ENCODE results near the gene CASK.
"Not testable (repeated sequence)": the region's sequence is repeated elsewhere in the genome, so short reads cannot be mapped to it uniquely, and the experiment has no call there.

Gene CASK

DNA sequence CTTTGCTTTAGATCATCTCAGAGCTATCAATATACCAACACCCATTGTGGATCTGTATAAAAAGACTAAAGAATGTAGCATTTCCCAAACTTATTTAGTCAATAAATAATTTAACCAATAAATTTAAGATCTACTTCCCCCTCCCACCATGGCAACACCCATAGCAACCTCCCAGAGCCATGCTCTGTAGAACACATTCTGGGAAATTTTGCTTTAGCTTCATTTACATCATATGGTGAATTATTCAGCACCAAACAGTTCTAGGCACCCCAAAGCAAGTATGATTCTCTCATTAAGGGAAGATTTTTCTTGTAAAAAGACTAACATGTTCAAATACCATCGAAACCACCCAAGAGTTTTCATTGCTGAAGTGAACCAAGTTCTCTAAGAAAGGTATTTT lies 315.1 kb downstream of the CASK start:
- Histone ChIP-seq H3K4me3 (replicated peaks; ENCODE audit: insufficient read depth, low read length) (no peak overlapping the region), H3K27me3 (ENCODE audit: insufficient read depth, poor library complexity, severe bottlenecking) (no peaks in the 10 kb centered on the region), H3K27ac (replicated peaks) (no peak overlapping the region)
- TF ChIP-seq, protein P1, sequence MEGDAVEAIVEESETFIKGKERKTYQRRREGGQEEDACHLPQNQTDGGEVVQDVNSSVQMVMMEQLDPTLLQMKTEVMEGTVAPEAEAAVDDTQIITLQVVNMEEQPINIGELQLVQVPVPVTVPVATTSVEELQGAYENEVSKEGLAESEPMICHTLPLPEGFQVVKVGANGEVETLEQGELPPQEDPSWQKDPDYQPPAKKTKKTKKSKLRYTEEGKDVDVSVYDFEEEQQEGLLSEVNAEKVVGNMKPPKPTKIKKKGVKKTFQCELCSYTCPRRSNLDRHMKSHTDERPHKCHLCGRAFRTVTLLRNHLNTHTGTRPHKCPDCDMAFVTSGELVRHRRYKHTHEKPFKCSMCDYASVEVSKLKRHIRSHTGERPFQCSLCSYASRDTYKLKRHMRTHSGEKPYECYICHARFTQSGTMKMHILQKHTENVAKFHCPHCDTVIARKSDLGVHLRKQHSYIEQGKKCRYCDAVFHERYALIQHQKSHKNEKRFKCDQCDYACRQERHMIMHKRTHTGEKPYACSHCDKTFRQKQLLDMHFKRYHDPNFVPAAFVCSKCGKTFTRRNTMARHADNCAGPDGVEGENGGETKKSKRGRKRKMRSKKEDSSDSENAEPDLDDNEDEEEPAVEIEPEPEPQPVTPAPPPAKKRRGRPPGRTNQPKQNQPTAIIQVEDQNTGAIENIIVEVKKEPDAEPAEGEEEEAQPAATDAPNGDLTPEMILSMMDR (IDR thresholded peaks at IDR 0.05; ENCODE audit: insufficient read depth, low read length), result no peak
- no peak for TF ChIP-seq GABPA (IDR thresholded peaks at IDR 0.05; ENCODE audit: low read depth)
- TF ChIP-seq, protein P2, sequence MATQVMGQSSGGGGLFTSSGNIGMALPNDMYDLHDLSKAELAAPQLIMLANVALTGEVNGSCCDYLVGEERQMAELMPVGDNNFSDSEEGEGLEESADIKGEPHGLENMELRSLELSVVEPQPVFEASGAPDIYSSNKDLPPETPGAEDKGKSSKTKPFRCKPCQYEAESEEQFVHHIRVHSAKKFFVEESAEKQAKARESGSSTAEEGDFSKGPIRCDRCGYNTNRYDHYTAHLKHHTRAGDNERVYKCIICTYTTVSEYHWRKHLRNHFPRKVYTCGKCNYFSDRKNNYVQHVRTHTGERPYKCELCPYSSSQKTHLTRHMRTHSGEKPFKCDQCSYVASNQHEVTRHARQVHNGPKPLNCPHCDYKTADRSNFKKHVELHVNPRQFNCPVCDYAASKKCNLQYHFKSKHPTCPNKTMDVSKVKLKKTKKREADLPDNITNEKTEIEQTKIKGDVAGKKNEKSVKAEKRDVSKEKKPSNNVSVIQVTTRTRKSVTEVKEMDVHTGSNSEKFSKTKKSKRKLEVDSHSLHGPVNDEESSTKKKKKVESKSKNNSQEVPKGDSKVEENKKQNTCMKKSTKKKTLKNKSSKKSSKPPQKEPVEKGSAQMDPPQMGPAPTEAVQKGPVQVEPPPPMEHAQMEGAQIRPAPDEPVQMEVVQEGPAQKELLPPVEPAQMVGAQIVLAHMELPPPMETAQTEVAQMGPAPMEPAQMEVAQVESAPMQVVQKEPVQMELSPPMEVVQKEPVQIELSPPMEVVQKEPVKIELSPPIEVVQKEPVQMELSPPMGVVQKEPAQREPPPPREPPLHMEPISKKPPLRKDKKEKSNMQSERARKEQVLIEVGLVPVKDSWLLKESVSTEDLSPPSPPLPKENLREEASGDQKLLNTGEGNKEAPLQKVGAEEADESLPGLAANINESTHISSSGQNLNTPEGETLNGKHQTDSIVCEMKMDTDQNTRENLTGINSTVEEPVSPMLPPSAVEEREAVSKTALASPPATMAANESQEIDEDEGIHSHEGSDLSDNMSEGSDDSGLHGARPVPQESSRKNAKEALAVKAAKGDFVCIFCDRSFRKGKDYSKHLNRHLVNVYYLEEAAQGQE (IDR thresholded peaks at IDR 0.05; ENCODE audit: insufficient replicate concordance, low read depth), result no peak
- no peak for TF ChIP-seq POLR2AphosphoS5 (IDR thresholded peaks at IDR 0.05; ENCODE audit: low read depth)
- no peak for TF ChIP-seq SPI1 (IDR thresholded peaks at IDR 0.05; ENCODE audit: borderline replicate concordance, low read depth)
- DNase-seq (ENCODE audit: low read depth in 1 of 2, low spot score in 1 of 2), result no peak

DNA sequence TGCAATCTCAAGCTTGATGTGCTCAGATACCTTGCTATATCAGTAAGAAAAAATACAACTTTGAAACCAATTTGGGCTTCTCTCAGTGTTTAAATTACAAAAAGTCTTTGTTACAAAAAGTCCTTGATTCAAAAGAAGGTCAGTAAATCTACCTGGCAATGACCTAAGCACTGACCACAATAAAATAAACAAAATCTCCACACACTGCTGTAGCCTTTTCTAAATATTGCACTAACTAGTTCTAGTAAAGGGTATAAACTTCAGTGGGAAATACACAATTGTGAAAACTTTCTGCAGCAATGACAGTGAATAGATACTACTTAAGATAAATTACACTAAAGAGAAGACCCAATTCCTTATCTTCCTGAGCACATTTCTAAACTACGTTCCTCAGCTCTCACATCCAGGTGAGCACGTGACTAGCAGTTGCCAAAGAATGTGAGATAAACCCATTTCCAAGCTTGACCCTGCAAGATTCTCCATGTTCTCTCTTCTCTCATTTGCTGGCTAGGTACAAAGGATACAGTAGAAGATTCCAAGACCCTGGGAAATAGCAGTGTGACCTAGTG lies 316.0 kb downstream of the CASK start:
- DNase-seq (ENCODE audit: low read depth in 1 of 2, low spot score in 1 of 2), result no peak
- TF ChIP-seq, protein P2 (IDR thresholded peaks at IDR 0.05; ENCODE audit: insufficient replicate concordance, low read depth), result no peak
- no peak for TF ChIP-seq POLR2AphosphoS5 (IDR thresholded peaks at IDR 0.05; ENCODE audit: low read depth)
- Histone ChIP-seq H3K27ac (replicated peaks) (no peak overlapping the region), H3K27me3 (ENCODE audit: insufficient read depth, poor library complexity, severe bottlenecking) (no peaks in the 10 kb centered on the region), H3K4me3 (replicated peaks; ENCODE audit: insufficient read depth, low read length) (no peak overlapping the region)

DNA sequence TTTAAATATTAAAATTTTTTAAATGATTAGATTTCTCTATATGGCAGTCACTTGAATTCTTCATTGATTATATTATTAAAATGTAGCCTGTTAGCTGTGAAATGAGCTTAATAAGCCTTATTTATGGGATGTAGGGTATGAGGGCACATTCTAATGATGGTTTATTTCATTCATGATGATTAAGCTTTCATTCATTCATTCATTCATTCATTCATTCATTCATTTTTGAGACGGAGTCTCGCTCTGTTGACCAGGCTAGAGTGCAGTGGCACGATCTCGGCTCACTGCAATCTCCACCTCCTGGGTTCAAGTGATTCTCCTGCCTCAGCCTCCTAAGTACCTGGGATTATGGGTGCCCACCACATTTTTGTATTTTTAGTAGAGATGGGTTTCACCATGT lies 317.3 kb downstream of the CASK start:
- H3K27ac ChIP-seq (replicated peaks); H3K27me3 ChIP-seq (ENCODE audit: insufficient read depth, poor library complexity, severe bottlenecking); DNase-seq (ENCODE audit: low read depth in 1 of 2, low spot score in 1 of 2); H3K4me3 ChIP-seq (replicated peaks; ENCODE audit: insufficient read depth, low read length): not testable (repeated sequence)

DNA sequence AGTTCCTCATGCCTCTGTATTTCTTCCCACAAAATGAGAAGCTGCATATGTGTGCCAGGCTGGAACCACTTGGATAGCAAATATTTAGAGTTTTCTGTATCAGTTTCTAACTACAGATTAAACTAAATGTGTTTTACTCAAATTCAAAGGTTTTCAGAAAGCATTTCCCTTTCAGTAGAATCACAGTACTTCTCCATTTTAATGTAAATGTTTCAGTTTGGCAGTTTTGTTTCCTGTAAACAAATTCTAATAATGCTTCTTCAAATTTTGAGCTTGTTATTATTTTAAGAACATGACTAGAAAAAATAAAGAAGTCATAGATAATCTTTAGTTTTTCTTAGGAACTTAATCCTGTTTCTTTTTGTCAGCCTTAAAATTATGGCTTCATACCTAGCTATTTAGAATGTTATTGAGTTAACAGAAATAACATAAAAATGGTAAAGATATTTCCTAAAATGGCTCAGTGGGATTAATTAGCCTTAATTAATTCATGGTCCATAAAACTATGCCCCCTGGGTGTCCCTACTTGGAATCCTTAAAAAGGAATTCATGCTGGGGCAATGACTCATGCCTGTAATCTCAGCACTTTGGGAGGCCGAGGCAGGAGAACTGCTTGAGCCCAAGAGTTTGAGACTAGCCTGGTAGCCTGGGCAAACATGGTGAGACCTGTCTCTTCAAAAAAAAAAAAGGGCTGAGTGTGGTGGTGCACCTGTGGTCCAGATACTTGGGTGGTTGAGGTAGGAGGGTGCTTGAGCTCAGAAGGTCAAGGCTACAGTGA lies 318.4 kb downstream of the CASK start:
- no peak overlapping the region for H3K27ac ChIP-seq (replicated peaks)
- DNase-seq (ENCODE audit: low read depth in 1 of 2, low spot score in 1 of 2), result no peak
- TF ChIP-seq, protein P2 (IDR thresholded peaks at IDR 0.05; ENCODE audit: insufficient replicate concordance, low read depth), result no peak
- no peak for TF ChIP-seq SPI1 (IDR thresholded peaks at IDR 0.05; ENCODE audit: borderline replicate concordance, low read depth)
- no peak for TF ChIP-seq GABPA (IDR thresholded peaks at IDR 0.05; ENCODE audit: low read depth)
- TF ChIP-seq, protein P1 (IDR thresholded peaks at IDR 0.05; ENCODE audit: insufficient read depth, low read length), result no peak
- no peak for TF ChIP-seq POLR2AphosphoS5 (IDR thresholded peaks at IDR 0.05; ENCODE audit: low read depth)

More for the DNA sequence above, 318.4 kb downstream of the CASK start:
- Histone ChIP-seq H3K4me3 (replicated peaks; ENCODE audit: insufficient read depth, low read length) (no peak overlapping the region), H3K27me3 (ENCODE audit: insufficient read depth, poor library complexity, severe bottlenecking) (no peaks in the 10 kb centered on the region)
